IPS-NIHi7 (cell line): ENCODE results near the gene RFX1.

Experiments used
- DNase-seq: peaks from one replicate; pipeline ENCODE4 v3.0.0; 2012; ENCODE audit warnings: mixed read lengths; ENCODE audit errors: extremely low spot score

Gene RFX1

DNA sequence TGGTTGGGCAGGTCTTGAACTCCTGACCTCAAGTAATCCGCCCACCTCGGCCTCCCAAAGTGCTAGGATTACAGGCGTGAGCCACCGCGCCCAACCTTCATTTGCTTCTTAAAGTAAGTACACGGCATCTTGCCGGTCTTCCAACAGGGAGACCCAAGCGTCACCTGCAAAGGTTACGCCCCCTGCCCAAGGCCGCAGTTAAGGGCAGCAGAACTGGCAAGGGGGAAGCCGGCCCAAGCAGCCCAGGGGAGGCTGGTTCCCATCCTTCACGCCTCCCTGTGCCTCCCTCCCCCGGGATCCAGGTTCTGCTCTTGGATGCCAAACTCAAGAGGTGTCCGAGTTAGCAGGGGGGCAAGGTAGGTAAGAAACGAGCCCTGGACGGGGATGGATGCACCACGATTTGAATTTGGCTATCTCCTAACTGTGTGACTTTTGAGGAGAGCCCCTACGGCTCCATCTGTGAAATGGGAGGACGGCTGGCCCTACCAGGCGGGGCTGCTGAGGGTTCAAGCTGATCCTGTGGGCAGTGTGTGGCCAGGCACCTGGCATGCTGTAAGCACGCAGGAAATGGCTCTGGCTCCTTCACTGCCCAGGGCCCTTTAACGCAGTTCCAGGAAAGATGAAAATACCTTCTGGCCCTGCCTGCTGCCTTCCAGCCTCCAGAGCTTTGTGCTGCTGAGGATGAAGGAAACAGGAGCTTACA is 9.0 kb downstream of the RFX1 start:
- DNase-seq, result no peak

DNA sequence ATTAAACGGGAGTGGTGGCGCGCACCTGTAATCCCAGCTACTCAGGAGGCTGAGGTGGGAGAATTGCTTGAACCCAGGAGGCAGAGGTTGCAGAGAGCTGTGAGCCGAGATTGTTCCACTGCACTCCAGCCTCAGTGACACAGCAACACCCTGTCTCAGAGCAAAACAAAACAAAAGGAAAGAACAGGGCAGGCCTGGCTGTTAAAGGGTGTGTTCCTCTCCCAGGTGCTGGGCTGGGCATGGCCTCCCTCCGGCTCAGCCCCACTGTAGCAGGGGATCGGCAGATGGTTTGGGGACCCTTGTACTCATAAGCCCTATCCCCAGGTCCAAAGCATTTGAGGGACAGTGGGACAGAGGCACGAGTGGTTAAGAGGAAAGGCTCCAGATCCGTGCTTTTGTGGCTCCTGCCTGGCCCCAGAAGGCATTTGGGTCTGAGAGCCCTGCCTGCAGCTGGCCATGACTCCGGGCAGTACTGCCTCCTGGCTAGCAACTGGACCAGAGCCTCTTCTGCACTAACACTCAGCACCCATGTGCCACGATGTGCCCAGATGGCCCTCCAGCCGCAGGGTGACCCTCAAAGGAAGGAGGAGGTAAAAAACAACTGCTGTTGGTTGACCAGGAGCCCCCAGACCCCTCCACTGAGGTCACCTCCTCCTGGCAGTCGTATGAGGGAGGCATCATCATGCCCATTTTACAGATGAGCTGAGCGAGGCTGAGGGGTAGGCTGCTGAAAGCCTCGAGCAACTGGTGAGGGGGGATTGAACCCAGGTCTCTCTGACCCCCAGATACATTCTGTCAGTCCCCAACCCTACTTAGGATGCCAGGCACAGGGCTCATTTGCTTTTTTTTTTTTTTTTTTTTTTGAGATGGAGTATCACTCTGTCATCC is 10.0 kb downstream of the RFX1 start:
- no peak for DNase-seq

DNA sequence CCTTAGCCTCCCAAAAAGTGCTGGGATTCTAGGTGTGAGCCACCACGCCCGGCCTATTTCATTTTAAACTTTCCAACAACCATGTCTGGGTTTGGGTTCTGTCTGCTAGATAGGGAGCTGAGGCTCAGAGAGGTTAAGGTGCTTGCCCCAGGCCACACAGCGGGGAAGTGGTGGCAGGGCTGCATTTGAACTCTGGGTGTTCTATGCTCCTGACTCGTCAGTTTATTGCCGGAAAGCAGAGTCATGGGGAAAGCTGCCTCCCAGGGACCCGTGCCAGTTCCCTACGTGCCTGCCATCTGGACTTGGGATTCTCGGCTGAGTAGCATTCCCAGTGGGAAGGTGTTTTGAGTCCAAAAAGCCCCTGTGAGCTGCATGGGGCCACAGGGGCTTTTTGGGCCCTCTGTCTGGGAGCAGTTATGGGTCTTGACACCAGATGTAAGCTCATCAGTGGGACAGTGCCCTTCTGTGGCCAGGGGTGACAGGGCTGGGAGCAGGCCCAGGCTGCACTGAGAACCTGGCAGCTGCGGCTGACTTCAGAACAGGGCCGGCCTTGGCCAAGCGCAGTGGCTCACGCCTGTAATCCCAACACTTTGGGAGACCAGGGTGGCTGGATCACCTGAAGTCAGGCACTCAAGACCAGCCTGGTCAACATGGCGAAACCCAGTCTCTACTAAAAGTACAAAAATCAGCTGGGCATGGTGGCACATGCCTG is 10.9 kb downstream of the RFX1 start:
- DNase-seq, result no peak

DNA sequence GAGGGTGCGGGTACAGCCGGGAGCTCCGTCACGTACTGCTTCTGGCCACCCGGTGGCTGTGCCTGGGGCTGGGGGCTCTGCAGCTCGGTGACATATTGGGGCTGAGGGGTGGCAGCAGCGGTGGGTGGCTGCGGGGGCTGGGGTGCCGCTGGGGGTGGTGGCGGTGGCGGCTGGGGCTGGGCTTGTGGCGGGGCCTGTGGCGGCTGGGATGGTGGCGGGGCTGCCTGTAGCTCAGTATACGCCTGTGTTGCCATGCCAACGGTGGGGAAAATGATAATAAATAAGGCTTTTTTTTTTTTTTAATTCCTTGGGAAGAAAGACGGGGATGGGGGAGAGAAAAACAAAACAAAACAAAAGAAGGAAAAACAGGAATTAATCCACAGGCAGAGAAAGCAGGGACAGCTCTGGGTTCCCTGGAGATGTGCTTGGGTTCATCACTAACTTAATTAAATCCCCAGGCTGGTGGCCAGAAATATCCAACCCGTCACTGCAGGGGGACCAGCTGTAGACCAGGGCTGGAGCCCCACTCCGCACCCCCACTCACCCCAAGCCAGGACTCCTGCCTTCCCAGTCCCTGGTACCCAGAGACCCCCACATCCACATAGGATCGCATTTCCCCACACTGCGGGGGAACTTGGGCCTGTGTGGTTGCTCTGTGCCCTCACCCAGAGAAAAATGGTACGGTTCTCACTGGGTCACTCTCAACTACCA is 12.4 kb downstream of the RFX1 start:
- DNase-seq, result no peak

DNA sequence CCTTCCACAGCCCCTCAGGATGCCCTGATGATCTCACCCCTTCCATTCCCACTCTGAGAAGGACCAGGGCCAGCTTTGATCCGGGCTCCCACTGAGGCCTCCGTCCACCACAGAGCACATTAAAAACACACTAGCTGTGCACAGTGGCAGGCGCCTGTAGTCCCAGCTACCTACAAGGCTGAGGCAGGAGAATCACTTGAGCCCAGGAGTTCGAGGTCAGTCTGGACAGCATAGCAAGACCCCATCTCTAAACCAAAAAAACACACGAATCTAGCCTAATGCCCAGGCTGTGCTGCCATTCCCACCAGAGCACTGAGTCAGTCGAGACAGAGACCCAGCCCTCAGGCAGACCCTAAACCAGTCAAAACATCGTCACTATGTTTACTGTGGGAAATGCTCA is 14.1 kb downstream of the RFX1 start:
- no peak for DNase-seq

DNA sequence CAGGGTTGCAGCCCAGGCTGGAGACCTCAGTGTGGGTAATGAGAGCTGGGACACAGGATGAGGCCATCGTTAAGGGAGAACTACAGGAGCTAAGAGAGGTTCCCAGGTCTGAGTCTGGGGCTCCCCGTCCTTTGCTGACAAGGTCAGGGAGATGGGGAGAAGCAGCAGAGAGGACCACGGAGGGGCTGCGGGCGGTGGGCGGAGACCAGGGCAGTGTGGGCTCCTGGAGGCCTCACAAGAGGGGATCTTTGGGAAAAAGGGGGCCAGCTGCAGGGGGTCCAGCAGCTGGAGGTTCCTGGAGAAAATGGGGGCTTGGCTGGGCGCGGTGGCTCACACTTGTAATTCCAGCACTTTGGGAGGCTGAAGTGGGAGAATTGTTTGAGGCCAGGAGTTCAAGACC is 16.0 kb downstream of the RFX1 start:
- no peak for DNase-seq

DNA sequence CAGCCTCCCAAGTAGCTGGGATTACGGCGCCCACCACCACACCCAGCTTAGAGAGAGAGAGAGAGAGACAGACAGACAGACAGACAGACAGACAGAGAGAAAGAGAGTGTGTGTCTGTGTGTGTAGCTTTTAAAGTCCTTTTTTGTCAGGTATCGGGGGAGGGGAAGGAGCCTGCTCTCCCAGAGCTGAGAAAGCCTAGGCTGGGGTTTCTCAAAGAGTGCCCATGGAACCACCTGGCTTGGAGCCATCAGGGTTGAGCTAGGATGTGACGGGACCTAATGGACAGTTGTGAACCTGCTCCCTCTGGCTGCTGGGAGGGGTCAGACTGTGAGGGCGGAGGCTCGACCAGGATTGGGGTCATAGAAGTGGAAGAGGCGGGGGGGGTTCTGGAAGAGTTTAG is 16.6 kb downstream of the RFX1 start:
- no peak for DNase-seq

DNA sequence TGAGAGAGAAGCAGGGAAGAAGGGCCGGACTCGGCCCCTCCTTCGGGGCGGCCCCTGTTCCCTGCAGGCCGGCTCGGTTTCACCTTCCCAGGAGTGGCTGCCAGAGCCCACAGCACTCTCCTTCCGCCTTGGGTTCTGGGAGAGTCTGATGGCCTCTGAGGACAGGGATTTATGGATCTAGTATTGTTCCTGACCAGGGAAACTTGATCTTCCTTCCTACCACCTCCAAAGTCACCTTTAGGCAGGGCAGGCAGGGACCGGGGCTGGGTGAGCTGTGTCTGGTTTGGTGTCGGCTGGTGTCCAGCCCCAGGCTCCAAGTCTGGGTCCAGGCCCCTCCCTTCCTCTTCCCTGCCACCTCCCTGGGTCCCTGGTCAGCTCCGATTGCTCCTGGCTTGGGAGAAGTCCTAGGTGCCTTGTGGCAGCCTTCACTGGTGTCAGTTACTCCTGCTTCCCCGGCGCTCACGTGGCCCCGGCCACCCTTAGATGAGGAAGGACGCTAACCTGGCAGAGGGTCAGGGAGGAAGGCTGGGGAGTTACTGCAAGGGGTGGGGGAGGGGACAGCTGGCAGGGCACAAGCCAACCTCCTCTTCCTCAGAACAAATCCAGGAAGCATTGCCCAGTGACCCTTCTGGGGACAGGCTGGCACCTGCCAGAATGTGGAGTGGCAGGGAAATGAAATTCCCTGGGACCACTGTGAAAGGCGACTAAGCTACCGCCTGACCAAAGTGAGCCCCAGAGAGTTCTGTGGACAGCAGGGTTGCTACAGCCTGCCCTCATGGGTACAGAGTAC is 18.8 kb downstream of the RFX1 start:
- no peak for DNase-seq

DNA sequence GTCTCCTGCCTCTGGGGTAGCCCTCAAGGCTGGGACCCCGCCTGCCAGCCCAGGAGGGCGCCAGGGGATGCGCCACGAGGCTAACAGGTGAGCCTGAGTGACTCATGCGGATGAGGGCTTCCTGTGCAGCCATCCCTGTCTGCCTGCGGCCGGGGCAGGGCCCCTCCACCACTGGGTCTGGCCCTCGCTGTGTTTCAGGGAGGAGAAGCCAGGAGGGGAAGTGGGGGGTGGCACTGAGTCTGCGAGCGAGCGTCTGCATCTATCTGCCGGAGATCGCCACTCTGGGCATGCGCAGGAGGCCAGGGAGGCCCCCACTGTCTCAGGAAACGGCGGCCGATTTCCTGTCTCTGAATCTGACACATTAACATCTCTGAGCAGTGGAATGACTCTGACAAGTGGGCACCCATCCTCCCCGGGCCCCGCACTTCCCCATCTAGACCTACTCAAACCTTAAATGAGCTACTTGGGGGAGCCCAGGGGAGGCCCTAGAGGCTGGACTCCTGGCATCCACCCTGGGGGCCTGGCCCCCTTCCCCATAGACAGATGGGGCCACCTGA is 19.7 kb downstream of the RFX1 start:
- peak; percentile 88 for DNase-seq

DNA sequence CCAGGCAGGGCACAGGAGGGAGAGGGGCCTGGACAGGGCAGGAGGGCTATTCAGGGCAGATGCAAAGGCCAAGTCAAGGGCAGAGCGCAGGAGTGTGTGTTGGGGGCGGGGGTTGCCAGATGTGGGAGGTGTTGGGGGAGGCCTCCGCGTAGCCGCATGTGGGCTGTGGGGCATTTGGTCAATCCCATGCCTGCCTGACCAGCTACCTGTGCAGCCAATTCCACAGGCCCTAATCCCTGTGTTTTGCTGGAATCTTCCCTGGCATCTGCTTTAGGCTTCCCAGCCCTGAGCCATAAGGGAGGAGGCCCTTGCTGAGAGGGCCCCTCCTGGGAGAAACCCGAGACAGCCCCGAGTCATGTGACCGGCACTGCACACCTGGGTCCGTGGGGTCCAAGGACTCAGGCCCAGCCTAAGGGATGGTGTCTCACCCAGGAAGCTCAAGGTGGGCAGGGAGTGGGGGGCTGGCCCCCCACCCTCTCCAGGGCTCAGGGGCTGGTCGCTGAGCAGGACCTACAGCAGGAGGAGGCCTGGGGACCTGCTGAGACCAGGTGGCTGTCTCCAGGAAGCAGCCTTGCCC is 20.3 kb downstream of the RFX1 start:
- DNase-seq, result peak; percentile 52

DNA sequence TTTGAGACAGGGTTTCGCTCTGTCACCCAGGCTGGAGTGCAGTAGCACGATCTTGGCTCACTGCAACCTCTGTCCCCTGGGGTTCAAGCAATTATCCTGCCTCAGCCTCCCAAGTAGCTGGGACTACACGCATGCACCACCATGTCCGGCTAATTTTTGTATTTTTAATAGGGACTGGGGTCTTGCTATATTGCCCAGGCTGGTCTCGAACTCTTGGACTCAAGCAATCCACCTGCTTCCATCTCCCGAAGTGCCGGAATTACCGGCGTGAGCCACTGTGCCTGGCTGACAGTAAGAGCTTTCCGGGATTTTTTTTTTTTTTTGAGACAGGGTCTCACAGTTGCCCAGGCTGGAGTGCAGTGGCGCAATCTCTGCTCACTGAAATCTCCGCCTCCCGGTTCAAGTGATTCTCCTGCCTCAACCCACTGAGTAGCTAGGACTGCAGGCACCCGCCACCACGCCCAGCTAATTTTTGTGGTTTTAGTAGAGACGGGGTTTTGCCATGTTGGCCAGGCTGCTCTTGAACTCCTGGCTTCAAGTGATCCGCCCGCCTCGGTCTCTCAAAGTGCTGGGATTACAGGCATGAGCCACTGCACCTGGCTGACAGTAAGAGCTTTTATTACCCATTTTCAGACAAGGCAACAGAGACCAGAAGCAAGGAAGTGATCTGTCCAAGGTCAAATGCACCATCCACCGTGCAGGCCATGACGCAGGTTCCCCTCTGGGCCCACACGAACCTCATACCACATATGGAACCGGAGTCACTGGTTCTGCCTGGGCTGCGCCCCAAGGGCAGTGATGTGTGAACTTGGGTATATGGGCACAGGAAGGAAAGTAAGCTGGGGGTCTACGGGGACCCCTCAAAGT is 21.0 kb downstream of the RFX1 start:
- no peak for DNase-seq

DNA sequence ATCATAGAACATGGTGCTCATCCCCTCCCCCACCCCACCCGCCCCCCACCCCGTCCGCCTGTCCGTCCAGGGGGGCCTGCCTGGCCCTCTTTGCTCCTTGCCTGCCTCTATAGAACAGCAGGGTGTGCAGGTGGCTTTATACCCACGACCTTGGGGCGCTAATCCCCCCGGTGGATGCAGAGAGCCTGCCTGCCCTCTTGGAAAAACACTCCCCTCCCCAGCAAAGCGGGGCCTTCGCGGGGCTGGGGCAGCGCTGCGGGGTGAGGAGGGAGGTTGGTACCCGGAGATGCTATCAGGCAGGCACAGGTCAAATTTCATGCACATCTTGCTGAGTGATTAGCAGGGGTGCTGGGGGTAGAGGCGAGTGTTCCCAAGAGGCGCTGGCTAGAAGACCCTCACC is 21.9 kb downstream of the RFX1 start:
- no peak for DNase-seq

DNA sequence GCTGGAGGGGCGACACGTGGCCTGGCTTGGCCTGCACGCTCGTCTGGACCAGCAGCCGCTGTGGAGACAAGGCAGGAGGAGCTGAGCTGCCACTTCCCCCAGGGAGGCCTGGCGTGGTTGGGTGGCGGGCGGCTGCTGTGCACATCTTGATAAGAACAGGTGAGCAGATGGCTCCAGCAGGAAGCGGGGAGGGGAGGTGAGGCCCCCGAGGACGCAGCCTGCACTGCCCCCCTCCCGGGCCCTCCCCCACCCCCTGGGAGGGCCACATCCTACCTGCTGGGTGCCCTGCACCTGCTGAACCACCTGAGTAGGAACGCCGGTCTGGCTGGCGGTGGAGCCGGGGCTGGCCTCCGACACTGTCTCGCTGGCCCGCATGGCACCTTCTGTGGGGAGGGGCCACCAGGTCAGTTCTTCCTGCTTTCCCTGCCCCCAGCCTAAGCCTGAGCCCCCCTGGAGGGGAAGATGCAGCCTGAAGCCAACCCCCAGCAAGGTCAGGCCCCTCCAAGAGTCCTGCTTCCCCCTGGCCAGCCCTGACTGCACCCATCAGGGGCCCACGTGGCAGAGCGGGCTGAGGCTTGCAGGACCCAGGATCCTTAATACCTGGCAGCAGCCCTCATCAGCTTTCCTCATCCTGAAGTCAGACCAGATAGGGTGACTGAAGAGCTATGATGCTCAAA is 22.8 kb downstream of the RFX1 start:
- no peak for DNase-seq

DNA sequence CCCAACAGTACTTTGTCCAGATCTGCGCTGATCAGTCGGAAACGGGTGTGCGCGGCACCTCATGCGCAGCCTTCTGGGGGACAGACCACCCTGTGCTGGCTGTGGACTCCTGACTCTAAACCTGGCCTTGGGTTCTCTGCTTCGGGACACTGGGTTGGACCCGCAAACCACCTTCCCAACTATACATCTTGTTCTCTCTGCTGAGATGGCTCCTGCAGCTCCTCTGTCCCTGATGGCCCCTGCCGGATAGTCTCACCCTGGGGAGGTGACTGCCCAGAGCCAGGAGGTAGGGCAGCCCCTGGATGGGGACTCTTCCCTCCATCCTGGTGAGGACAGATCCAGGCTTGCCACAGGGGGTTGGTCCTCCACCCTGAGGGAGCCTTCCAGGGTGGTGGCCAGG is 23.3 kb downstream of the RFX1 start:
- no peak for DNase-seq

DNA sequence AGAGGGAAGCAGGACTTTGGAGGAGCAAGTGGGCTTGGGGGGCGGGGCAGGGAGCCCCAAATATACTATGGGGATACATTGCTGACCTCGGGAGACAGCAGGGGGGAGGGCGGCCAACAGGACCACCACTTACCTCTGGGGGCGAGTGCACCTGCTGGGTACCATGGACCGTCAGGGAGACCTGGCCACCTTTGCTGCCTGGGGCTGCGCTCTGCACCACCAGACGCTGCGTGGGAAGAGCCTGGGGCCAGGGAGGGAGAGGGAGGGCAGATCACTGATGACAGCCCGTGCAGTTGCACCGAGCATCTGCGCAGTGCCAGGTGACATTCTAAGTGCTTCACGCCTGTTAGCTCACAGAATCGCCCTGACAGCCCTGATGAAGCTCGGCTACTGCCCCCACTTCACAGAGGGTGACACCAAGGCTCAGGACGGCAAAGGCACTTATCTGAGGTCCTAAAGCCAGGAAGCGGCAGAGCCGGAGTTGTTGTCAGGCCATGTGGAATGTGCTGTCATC is 24.1 kb downstream of the RFX1 start:
- no peak for DNase-seq

DNA sequence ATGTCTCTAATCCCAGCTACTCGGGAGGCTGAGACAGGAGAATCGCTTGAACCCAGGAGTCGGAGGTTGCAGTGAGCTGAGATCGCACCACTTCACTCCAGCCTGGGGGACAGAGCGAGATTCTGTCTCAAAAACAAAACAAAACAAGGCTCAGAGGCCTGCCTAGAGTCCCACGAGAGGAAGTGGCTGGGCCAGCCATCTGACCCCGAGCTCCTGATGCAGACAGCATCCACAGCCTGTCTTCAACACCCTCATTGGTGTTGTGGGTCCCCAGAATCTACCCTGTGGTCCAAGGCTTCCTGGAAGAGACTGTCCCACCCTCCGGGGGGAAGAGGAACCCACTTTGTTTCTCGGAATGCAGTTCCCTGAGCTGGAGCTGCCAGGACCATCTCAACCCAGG is 24.7 kb downstream of the RFX1 start:
- DNase-seq, result no peak

DNA sequence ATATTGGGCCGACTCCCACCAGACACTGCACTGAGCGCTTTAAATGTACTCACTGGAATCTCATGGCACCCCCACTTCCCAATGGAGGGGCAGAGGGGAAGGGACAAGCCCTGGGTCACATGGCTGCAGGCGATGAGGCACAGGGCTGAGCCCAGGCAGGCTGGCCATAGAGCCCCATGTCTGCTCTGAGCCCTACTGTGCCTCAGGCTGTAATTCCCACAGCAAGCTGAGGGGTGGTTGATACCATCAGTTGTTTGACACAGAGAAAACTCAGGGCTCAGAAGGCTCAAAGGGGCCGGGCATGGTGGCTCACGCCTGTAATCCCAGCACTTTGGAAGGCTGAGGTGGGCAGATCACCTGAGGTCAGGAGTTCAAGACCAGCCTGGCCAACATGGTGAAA is 25.1 kb downstream of the RFX1 start:
- DNase-seq, result no peak

DNA sequence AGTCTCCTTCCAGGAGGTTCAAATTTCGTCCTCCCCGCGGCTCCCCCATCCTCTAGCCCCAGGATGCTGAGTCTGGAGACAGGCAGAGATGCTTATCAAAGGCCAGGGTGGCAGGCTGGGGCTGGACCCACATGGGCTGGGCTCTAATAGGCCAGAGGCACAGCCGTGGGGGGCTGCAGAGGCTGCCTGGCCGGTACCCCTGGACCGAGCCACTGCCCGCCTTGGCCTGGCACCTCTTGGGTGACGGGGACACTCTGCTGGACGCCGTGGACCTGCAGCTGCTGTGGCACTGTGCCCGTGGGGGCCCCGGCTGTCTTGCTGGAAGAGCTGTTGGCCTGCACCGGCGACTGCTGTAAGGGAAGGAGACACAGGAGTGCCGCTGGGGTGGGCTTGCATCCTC is 25.8 kb downstream of the RFX1 start:
- no peak for DNase-seq

DNA sequence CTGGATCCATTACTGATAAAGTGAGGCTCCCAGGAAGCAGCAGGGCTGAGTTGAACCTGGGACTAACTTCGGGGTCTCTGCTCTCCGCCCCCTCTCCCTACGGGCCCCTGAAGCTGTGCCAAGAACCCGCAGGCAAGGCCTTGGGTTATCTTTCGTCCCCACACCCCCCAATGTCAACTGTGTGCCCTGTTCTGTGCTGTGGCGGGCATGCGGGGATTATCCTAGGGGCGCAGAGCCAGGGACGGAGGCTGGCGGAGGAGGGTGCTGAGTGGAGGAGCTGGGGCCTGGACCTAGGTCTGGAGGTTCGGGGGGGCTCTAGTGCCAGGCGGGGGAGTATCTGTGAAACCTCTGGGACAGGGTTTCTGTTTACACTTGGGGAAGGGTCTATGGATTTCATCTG is 26.4 kb downstream of the RFX1 start:
- no peak for DNase-seq
